Epithelial cell of esophagus (primary cell): ENCODE data around the gene AADACL4.

ENCODE experiments used
- DNase-seq: peaks from one replicate; pipeline ENCODE4 v3.0.0; 2010; ENCODE audit warnings: low read depth
- H3K4me3 ChIP-seq: 2 replicates; pipeline ENCODE4 v1.5.1; 2011; ENCODE audit warnings: mild to moderate bottlenecking, low read length, control low read depth
- CTCF ChIP-seq: IDR thresholded peaks from 2 replicates; pipeline ENCODE4 v1.5.1; 2011; ENCODE audit warnings: low read depth, mild to moderate bottlenecking, low read length, control low read depth, inconsistent platforms; ENCODE audit not compliant: insufficient read depth; ENCODE audit errors: missing control alignments

Gene AADACL4

DNA sequence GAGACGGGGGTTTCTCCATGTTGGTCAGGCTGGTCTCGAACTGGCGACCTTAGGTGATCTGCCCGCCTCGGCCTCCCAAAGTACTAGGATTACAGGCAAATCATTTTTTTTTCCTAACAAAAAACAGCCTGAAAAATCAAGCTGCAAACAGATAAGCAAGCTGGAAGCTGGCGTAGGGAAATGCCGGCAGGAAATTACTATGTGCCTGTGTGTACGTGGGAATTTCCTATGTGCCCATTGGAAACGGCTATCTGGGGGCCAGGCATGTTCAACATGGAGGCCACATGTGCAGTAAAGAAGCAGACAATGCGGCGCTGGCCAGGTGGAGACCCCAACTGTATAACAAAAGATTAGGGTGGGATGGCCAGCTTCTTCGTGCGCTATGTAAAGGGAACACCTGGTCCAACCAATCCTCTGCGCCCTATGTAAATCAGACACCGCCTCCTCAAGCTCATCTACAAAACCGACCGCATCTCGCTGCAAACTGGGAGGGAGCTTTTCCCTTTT lies 9.1 kb upstream of the AADACL4 start:
- H3K4me3 ChIP-seq = no peak overlapping the region
- no peak for DNase-seq
- TF ChIP-seq CTCF = no peak

DNA sequence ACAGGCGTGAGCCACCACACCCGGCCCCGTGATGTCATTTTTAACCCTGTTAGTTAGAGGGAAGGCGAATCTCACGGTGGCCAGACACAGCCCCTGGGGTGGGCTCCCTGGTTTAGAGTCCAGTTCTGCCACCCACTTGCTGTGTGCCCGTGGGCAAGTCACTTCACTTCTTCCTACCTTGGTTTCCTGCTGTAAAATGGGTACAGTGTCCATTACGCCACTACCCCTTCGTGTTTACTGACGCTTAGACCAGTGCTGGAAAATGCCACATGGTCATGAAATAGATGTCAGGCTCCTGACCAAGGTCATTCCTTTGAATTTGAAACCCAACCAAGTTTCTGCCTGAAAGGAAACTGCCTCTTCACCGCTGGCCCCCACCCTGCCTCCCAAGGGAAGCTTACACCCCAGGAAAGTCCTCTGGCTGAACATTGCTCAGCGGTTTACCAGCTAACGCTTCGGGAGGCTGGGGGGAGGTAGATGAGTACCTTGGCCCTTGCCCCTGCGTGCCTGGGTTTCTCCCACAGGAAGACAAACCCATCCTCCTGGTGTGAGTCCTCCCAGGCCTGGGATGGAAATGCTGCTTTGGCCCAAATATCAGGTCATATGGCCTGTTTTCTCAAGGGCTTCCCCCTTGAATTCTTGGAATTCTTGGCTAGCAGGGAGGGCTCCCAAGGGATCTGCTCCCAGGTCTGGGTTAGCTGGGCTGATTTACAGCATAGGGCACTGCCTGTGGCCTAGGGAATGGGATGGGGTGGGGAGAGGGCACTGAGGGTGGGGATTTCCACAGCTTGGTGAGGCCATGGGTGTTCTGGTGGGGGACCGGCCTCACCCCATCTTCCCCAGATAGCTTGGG lies 7.6 kb upstream of the AADACL4 start:
- no peak overlapping the region for H3K4me3 ChIP-seq
- no peak for TF ChIP-seq CTCF
- no peak for DNase-seq

DNA sequence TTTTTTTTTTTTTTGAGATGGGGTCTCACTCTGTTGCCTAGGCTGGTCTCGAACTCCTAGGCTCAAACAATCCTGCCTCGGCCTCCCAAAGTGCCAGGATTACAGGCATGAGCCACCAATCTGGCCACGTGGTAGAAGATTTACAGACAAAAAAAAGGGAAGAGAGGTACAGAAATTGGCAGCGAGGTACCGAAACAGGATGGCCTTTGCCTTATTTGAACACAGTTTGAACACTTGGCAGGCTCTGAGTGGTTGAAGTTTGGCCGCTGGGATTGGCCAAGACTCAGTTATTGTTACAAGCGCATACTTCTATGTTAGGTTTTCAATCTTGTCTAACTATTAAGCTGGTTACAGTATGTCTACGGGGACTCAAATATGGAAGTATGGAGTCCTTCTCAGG lies 6.2 kb upstream of the AADACL4 start:
- H3K4me3 ChIP-seq = no peak overlapping the region
- DNase-seq = no peak
- TF ChIP-seq CTCF = no peak

- TF ChIP-seq CTCF = no peak
- DNase-seq = no peak
Measured at GRCh38 chr1:12640237-12640957, 3.5 kb upstream of the AADACL4 start.

DNA sequence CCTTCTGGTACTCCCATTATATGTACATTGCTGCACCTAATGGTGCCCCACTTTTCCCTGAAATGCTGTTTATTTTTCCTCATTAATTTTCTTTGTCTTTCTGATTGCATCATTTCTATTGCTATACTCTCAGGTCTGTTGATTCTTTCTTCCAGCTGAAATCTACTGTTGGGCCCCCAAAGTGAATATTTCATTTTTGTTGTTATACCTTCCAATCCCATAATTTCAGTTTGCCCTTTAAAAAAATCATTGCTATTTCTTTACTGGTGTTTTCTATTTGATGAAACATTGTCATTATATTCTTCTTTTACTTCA lies 3.0 kb upstream of the AADACL4 start:
- no peak for DNase-seq
- H3K4me3 ChIP-seq = no peak overlapping the region
- TF ChIP-seq CTCF = no peak

More at GRCh38 chr1:12640237-12640957, 3.5 kb upstream of the AADACL4 start:
- no peak overlapping the region for H3K4me3 ChIP-seq

GRCh38 chr1:12643079-12643478 lies 806 bp upstream of the AADACL4 start:
- no peak overlapping the region for H3K4me3 ChIP-seq
- no peak for DNase-seq
- TF ChIP-seq CTCF = no peak
